NCI-H345 treated with DMSO at 0.1 percent for 48 hours (cell line): Measurements from ENCODE around the gene ONECUT2.
"Not testable (repeated sequence)": the region's sequence is repeated elsewhere in the genome, so short reads cannot be mapped to it uniquely, and the experiment has no call there.

Experiments
- DNase-seq: peaks from one replicate; lab custom pipeline; 2025; ENCODE audit not compliant: unreplicated experiment; lab: John Stamatoyannopoulos, UW

Gene ONECUT2

GRCh38 chr18:57445488-57446319 lies 10.5 kb downstream of the ONECUT2 start:
- no peak for DNase-seq

GRCh38 chr18:57446322-57446721 lies 11.1 kb downstream of the ONECUT2 start:
- DNase-seq: peak; percentile 23

GRCh38 chr18:57447154-57447621 lies 12.0 kb downstream of the ONECUT2 start:
- DNase-seq: no peak

GRCh38 chr18:57455576-57456129 lies 20.5 kb downstream of the ONECUT2 start:
- DNase-seq: no peak

- no peak for DNase-seq
These were observed 26.6 kb downstream of the ONECUT2 start for GRCh38 chr18:57461652-57462269.

GRCh38 chr18:57466307-57466706 lies 31.1 kb downstream of the ONECUT2 start:
- DNase-seq: no peak

- no peak for DNase-seq
These were observed 31.7 kb downstream of the ONECUT2 start for GRCh38 chr18:57466745-57467409.

GRCh38 chr18:57469884-57470283 lies 34.7 kb downstream of the ONECUT2 start:
- no peak for DNase-seq

GRCh38 chr18:57475408-57475807 lies 40.2 kb downstream of the ONECUT2 start:
- no peak for DNase-seq

GRCh38 chr18:57475903-57476302 lies 40.7 kb downstream of the ONECUT2 start:
- DNase-seq: no peak

- no peak for DNase-seq
These were observed 45.6 kb downstream of the ONECUT2 start for GRCh38 chr18:57480733-57481132.

- DNase-seq: no peak
These were observed 62.5 kb downstream of the ONECUT2 start for GRCh38 chr18:57497372-57498294.

GRCh38 chr18:57498682-57499256 lies 63.6 kb downstream of the ONECUT2 start:
- DNase-seq: no peak

GRCh38 chr18:57502624-57503023 lies 67.5 kb downstream of the ONECUT2 start:
- DNase-seq: no peak

- DNase-seq: no peak
These were observed 70.1 kb downstream of the ONECUT2 start for GRCh38 chr18:57505231-57505630.

GRCh38 chr18:57516056-57516455 lies 80.9 kb downstream of the ONECUT2 start:
- no peak for DNase-seq

GRCh38 chr18:57518533-57518932 lies 83.4 kb downstream of the ONECUT2 start:
- no peak for DNase-seq

GRCh38 chr18:57519668-57520424 lies 84.7 kb downstream of the ONECUT2 start:
- DNase-seq: no peak

GRCh38 chr18:57522348-57522747 lies 87.2 kb downstream of the ONECUT2 start:
- DNase-seq: not testable (repeated sequence)
